Measurements from ENCODE around the gene CCL13.

The CCL13 gene

DNA sequence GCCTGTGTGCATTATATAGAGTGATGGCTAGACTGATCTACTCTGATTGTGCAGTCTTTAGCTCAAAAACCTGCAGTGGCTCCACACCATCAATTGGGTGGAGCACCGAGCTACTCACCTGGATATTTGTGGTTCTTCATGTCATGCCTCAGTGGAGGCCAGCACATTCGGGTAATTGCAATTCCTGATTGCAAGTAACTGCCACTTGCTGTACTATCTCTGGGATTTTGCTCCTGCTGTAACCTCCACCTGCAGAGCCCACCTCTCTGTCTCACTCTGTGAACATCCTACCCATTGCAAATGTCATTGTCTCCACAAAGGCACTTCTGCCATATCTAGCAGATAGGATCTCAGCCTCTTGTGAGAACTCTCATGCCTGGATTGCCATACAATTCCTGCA, 8.5 kb downstream of the CCL13 start:
- ATAC-seq = no peak
- TF ChIP-seq, protein P1, sequence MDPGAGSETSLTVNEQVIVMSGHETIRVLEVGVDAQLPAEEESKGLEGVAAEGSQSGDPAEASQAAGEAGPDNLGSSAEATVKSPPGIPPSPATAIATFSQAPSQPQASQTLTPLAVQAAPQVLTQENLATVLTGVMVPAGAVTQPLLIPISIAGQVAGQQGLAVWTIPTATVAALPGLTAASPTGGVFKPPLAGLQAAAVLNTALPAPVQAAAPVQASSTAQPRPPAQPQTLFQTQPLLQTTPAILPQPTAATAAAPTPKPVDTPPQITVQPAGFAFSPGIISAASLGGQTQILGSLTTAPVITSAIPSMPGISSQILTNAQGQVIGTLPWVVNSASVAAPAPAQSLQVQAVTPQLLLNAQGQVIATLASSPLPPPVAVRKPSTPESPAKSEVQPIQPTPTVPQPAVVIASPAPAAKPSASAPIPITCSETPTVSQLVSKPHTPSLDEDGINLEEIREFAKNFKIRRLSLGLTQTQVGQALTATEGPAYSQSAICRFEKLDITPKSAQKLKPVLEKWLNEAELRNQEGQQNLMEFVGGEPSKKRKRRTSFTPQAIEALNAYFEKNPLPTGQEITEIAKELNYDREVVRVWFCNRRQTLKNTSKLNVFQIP (CRISPR knock-in tag; IDR thresholded peaks at IDR 0.05; ENCODE audit: borderline replicate concordance, low read depth) = no peak
- TF ChIP-seq, protein P2, sequence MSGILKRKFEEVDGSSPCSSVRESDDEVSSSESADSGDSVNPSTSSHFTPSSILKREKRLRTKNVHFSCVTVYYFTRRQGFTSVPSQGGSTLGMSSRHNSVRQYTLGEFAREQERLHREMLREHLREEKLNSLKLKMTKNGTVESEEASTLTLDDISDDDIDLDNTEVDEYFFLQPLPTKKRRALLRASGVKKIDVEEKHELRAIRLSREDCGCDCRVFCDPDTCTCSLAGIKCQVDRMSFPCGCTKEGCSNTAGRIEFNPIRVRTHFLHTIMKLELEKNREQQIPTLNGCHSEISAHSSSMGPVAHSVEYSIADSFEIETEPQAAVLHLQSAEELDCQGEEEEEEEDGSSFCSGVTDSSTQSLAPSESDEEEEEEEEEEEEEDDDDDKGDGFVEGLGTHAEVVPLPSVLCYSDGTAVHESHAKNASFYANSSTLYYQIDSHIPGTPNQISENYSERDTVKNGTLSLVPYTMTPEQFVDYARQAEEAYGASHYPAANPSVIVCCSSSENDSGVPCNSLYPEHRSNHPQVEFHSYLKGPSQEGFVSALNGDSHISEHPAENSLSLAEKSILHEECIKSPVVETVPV (CRISPR knock-in tag; IDR thresholded peaks at IDR 0.05) = no peak
- TF ChIP-seq GLIS3 (CRISPR knock-in tag; IDR thresholded peaks at IDR 0.05) (no peak), ZNF565 (CRISPR knock-in tag; conservative IDR thresholded peaks at IDR 0.05; ENCODE audit: low read depth) (no peak), RARB (CRISPR knock-in tag; IDR thresholded peaks at IDR 0.05) (no peak)

- no peak for ATAC-seq
- no peak for TF ChIP-seq ZNF8 (CRISPR knock-in tag; IDR thresholded peaks at IDR 0.05)
- TF ChIP-seq ZC3H10 (CRISPR knock-in tag; IDR thresholded peaks at IDR 0.05) = no peak
- TF ChIP-seq, protein P3, sequence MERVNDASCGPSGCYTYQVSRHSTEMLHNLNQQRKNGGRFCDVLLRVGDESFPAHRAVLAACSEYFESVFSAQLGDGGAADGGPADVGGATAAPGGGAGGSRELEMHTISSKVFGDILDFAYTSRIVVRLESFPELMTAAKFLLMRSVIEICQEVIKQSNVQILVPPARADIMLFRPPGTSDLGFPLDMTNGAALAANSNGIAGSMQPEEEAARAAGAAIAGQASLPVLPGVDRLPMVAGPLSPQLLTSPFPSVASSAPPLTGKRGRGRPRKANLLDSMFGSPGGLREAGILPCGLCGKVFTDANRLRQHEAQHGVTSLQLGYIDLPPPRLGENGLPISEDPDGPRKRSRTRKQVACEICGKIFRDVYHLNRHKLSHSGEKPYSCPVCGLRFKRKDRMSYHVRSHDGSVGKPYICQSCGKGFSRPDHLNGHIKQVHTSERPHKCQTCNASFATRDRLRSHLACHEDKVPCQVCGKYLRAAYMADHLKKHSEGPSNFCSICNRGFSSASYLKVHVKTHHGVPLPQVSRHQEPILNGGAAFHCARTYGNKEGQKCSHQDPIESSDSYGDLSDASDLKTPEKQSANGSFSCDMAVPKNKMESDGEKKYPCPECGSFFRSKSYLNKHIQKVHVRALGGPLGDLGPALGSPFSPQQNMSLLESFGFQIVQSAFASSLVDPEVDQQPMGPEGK (CRISPR knock-in tag; IDR thresholded peaks at IDR 0.05; ENCODE audit: borderline replicate concordance) = no peak
Observed at GRCh38 chr17:34365340-34365739, 9.1 kb downstream of the CCL13 start.

- TF ChIP-seq ZNF8 (CRISPR knock-in tag; IDR thresholded peaks at IDR 0.05) (no peak), ESRRG (CRISPR knock-in tag; IDR thresholded peaks at IDR 0.05) (no peak), RARB (CRISPR knock-in tag; IDR thresholded peaks at IDR 0.05) (no peak), ZC3H10 (CRISPR knock-in tag; IDR thresholded peaks at IDR 0.05) (no peak), TCF4 (CRISPR knock-in tag; IDR thresholded peaks at IDR 0.05; ENCODE audit: borderline replicate concordance) (no peak)
- TF ChIP-seq, protein P3 (CRISPR knock-in tag; IDR thresholded peaks at IDR 0.05; ENCODE audit: borderline replicate concordance) = no peak
- TF ChIP-seq, protein P2 (CRISPR knock-in tag; IDR thresholded peaks at IDR 0.05) = no peak
- TF ChIP-seq, protein P4, sequence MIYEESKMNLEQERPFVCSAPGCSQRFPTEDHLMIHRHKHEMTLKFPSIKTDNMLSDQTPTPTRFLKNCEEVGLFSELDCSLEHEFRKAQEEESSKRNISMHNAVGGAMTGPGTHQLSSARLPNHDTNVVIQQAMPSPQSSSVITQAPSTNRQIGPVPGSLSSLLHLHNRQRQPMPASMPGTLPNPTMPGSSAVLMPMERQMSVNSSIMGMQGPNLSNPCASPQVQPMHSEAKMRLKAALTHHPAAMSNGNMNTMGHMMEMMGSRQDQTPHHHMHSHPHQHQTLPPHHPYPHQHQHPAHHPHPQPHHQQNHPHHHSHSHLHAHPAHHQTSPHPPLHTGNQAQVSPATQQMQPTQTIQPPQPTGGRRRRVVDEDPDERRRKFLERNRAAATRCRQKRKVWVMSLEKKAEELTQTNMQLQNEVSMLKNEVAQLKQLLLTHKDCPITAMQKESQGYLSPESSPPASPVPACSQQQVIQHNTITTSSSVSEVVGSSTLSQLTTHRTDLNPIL (CRISPR knock-in tag; IDR thresholded peaks at IDR 0.05; ENCODE audit: low read depth) = no peak
- ATAC-seq = no peak
Observed at GRCh38 chr17:34366010-34366409, 9.7 kb downstream of the CCL13 start.

DNA sequence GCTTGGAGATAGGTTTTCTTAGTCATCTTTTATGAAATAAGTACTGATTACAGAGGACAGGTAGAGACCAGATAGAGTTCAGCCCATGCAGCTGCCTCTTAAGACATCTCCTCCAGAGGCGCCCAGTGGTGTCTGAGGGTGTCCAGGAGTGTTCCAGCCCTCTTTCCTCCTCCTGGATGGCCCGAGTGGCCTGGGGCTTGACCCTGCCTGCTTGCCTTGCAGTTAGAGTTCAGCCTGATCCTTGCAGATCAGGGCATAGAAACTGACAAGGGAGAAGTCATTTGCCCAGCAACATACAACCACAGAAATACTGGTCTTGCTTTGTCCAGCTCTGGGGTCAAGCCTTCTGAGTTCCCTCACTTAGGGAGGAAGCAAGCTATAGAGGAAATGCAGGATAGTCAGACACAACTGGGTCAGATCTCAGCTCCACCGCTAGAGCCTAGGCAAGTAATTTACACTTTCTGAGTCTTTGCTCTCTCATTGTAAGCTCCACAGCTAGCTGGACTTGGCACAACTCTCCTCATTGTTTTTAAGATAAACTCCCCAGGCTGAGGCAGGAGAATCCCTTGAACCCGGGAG, 10.3 kb downstream of the CCL13 start:
- ATAC-seq = no peak
- TF ChIP-seq GLIS3 (CRISPR knock-in tag; IDR thresholded peaks at IDR 0.05) = no peak
- TF ChIP-seq ZNF8 (CRISPR knock-in tag; IDR thresholded peaks at IDR 0.05) = no peak
- TF ChIP-seq, protein P5, sequence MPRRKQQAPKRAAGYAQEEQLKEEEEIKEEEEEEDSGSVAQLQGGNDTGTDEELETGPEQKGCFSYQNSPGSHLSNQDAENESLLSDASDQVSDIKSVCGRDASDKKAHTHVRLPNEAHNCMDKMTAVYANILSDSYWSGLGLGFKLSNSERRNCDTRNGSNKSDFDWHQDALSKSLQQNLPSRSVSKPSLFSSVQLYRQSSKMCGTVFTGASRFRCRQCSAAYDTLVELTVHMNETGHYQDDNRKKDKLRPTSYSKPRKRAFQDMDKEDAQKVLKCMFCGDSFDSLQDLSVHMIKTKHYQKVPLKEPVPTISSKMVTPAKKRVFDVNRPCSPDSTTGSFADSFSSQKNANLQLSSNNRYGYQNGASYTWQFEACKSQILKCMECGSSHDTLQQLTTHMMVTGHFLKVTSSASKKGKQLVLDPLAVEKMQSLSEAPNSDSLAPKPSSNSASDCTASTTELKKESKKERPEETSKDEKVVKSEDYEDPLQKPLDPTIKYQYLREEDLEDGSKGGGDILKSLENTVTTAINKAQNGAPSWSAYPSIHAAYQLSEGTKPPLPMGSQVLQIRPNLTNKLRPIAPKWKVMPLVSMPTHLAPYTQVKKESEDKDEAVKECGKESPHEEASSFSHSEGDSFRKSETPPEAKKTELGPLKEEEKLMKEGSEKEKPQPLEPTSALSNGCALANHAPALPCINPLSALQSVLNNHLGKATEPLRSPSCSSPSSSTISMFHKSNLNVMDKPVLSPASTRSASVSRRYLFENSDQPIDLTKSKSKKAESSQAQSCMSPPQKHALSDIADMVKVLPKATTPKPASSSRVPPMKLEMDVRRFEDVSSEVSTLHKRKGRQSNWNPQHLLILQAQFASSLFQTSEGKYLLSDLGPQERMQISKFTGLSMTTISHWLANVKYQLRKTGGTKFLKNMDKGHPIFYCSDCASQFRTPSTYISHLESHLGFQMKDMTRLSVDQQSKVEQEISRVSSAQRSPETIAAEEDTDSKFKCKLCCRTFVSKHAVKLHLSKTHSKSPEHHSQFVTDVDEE (CRISPR knock-in tag; IDR thresholded peaks at IDR 0.05) = no peak
- TF ChIP-seq TCF4 (CRISPR knock-in tag; IDR thresholded peaks at IDR 0.05; ENCODE audit: borderline replicate concordance) = no peak
- TF ChIP-seq OSR1 (CRISPR knock-in tag; IDR thresholded peaks at IDR 0.05) = no peak
- no peak for TF ChIP-seq PPARA (CRISPR knock-in tag; IDR thresholded peaks at IDR 0.05; ENCODE audit: borderline replicate concordance)
- TF ChIP-seq ZFP3 (CRISPR knock-in tag; IDR thresholded peaks at IDR 0.05) = no peak
- TF ChIP-seq BACH2 (CRISPR knock-in tag; IDR thresholded peaks at IDR 0.05; ENCODE audit: borderline replicate concordance) = no peak
- TF ChIP-seq, protein P4 (CRISPR knock-in tag; IDR thresholded peaks at IDR 0.05; ENCODE audit: low read depth) = no peak
- TF ChIP-seq, protein P1 (CRISPR knock-in tag; IDR thresholded peaks at IDR 0.05; ENCODE audit: borderline replicate concordance, low read depth) = no peak
- TF ChIP-seq ZC3H10 (CRISPR knock-in tag; IDR thresholded peaks at IDR 0.05) = no peak
- no peak for TF ChIP-seq RARB (CRISPR knock-in tag; IDR thresholded peaks at IDR 0.05)
- no peak for TF ChIP-seq ZNF70 (CRISPR knock-in tag; IDR thresholded peaks at IDR 0.05)

Measured in SK-N-SH treated with all-trans-retinoic acid at 6 μM for 48 hours (cell line).